ENCODE data around the gene STX18. TPM values are rescaled to one million over a fixed set of nuclear protein-coding genes. Genes with fewer than 3 reads are reported as not detected.

STX18 gene
- total and polyA plus RNA-seq, 2 experiments from 2014 or later = 15.9 to 18.1 TPM

GRCh38 chr4:4423706-4424498 is 117.9 kb downstream of the STX18 start:
- Mint-ChIP-seq H3K4me3 (no peak overlapping the region; the same call in 2 of the 3 replicates), H3K36me3 (ENCODE audit: low read depth) (peaks cover 33% of the 10 kb centered on the region), H3K4me1 (peaks cover 61% of the 10 kb centered on the region), H3K9me3 (no peaks in the 10 kb centered on the region), H3K27me3 (ENCODE audit: insufficient read depth, low read depth, poor library complexity) (peaks cover 25% of the 10 kb centered on the region), H3K27ac (no peak overlapping the region)
- Histone ChIP-seq H3K27ac (ENCODE audit: low read depth) (peak overlapping the region; percentile 32; the same call in 1 of the 2 replicates), H3K4me2 (peak overlapping the region; percentile 39), H3K4me3 (peak overlapping the region; percentile 11; the same call in 1 of the 2 replicates), H3K4me1 (ENCODE audit: insufficient read depth) (peaks cover 59% of the 10 kb centered on the region), H3K79me2 (replicated peaks; ENCODE audit: insufficient read depth) (no peaks in the 10 kb centered on the region), H3F3A (replicated peaks; ENCODE audit: low read depth) (peaks cover 15% of the 10 kb centered on the region), H4K20me1 (replicated peaks; ENCODE audit: insufficient read depth) (no peaks in the 10 kb centered on the region), H3K9me2 (ENCODE audit: insufficient read depth) (no peaks in the 10 kb centered on the region), H3K27me3 (ENCODE audit: insufficient read depth) (no peaks in the 10 kb centered on the region), H2AFZ (no peak overlapping the region), H3K36me3 (ENCODE audit: insufficient read depth) (0 out of 2 replicates have a peak, but pooled peaks cover 4% of the 10 kb centered on the region)
- TF ChIP-seq ZNF462 (CRISPR knock-in tag; IDR thresholded peaks at IDR 0.05) (no peak), REST (IDR thresholded peaks at IDR 0.05; ENCODE audit: unreplicated experiment) (no peak), CREB1 (CRISPR knock-in tag; IDR thresholded peaks at IDR 0.05; ENCODE audit: low read depth) (no peak)
- ATAC-seq (peak; percentile 42), DNase-seq (ENCODE audit: low spot score) (peak; percentile 47)
